ENCODE results near the gene BCR.

- TF ChIP-seq, protein P1, sequence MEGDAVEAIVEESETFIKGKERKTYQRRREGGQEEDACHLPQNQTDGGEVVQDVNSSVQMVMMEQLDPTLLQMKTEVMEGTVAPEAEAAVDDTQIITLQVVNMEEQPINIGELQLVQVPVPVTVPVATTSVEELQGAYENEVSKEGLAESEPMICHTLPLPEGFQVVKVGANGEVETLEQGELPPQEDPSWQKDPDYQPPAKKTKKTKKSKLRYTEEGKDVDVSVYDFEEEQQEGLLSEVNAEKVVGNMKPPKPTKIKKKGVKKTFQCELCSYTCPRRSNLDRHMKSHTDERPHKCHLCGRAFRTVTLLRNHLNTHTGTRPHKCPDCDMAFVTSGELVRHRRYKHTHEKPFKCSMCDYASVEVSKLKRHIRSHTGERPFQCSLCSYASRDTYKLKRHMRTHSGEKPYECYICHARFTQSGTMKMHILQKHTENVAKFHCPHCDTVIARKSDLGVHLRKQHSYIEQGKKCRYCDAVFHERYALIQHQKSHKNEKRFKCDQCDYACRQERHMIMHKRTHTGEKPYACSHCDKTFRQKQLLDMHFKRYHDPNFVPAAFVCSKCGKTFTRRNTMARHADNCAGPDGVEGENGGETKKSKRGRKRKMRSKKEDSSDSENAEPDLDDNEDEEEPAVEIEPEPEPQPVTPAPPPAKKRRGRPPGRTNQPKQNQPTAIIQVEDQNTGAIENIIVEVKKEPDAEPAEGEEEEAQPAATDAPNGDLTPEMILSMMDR (IDR thresholded peaks at IDR 0.05): no peak
- TF ChIP-seq EZH2 (IDR thresholded peaks at IDR 0.05; ENCODE audit: borderline replicate concordance, insufficient read depth, low read depth, low read length, poor library complexity, severe bottlenecking): no peak
These were observed 43.4 kb downstream of the BCR start for GRCh38 chr22:23223569-23224317.

All from B cell (primary cell).